GM19025 (cell line): Measurements from ENCODE around the gene ASH1L.
"Not testable (repeated sequence)": the region's sequence is repeated elsewhere in the genome, so short reads cannot be mapped to it uniquely, and the experiment has no call there.

Source experiments
- ATAC-seq: cut with Tn5 transposase; IDR thresholded peaks from one replicate; pipeline ENCODE4 v1.9.1; 2021; ENCODE audit warnings: mild to moderate bottlenecking, low read depth, moderate library complexity; ENCODE audit not compliant: unreplicated experiment

The ASH1L gene

DNA sequence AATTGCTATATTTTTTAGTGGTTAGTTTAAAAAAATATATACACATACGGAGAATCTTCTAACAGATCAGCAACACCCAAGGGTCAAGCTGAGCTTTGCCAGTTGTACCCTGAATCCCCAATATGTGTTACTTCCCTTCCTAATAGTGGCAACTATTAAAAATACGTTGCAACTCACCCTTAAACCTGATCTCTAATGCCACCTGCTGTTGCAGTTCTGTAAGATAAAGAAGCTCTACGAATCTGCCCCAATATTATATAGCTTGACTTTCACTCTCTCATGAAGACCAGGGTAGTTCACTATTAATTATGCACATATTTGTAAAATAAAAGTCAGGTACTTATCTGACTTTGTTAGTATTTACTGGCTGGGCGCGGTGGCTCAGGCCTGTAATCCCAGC lies 58.4 kb downstream of the ASH1L start:
- no peak for ATAC-seq

DNA sequence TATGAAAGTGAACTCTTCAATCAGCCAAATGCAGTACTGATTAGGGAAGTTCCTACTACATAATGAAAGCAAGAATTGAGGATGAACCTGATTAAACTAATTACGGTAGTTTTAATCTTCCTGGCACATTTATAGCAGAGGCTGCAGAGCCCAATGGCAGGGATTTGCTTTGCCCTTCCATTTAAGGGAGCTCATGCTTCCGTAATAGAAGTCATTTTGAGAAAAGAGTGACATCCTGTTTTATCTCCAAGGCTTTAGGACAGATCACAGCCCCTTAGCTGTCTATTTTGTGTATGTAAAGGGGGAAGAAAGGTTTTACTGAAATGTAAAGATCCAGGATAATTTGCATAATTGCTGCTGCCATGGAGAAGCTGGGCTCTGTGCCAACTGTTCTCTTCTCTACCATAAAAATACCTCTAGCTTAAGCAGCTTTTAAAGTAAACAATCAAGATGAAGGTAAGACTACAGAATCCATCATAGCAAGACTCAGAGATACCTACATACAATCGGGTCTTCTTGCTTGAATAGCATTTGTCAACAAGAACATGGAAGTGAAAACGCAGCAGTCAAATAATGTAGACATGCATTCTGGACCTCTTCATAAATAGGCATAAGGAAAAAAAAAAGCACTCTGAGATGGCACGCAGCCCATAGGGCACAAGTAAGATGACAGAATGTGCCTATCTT lies 62.5 kb downstream of the ASH1L start:
- no peak for ATAC-seq

DNA sequence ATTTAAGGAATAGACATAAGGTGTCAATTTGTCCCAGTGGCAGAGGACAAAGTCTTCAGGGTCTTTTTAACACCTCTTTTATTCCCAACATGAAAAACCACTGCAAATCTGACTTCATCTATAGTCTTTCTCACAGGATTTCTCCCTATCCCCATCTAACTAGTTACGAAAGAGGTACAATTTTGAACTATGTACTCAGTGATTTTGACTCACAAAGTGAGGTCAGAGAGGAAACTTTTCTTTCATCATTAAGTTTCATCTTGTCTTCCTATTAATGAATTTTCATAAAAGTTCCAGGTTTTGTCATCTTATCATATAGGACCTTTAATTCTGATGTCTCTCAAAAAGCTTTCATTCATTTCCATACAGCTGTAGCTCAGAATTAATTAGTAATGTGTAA lies 63.3 kb downstream of the ASH1L start:
- no peak for ATAC-seq

DNA sequence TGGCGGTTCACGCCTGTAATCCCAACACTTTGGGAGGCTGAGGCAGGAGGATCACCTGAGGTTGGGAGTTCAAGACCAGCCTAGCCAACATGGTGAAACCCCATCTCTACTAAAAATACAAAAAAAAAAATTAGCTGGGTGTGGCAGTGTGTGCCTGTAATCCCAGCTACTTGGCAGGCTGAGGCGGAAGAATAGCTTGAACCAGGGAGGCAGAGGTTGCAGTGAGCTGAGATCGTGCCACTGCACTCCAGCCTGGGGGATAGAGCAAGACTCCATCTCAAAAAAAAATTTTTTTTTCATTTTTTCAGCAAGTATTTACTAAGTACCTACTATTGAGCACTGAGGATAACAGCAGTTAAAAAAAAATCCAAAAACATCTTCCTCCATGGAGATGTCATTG lies 69.0 kb downstream of the ASH1L start:
- ATAC-seq = not testable (repeated sequence)

DNA sequence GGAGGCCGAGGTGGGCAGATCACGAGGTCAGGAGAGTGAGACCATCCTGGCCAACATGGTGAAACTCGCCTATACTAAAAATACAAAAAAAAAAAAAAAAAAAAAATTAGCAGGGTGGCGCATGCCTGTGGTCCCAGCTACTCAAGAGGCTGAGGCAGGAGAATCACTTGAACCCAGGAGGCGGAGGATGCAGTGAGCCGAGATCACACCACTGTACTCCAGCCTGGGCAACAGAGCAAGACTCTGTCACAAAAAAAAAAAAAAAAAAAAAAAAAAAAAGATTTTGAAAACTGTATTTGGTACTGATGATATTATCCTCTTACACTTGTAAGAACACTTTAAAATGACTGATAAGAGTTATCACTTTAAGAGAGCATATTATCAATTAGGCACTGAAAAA lies 74.2 kb downstream of the ASH1L start:
- not testable (repeated sequence) for ATAC-seq

DNA sequence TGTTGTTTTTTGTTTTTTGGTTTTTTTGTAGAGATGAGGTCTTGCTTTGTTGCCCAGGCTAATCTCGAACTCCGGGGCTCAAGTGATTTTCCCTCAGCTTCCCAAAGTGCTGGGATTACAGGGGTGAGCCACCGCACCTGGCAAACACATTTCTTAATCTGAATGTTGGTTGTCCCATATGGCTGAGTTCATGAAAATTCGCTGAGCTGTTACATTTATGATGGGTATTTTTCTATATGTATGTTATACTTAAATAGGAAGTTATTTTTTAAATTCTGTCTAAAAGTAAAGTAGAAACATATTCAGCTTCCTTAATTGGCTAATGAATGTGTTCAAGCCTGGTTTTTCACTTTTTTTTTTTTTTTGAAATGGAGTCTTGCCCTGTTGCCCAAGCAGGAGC lies 75.1 kb downstream of the ASH1L start:
- no peak for ATAC-seq

DNA sequence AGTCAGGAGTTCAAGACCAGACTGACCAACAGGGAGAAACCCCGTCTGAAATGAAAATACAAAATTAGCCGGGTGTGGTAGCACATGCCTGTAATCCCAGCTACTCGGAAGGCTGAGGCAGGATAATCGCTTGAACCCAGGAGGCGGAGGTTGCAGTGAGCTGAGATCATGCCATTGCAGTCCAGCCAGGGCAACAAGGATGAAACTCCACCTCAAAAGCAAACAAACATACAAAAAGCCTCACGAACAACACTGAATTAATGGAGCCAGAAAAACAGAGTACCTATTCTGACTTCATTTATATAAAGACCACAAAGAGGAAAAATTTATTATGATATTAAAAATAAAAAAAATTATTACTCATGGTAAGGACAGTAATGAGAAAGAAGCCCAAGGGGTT lies 75.7 kb downstream of the ASH1L start:
- not testable (repeated sequence) for ATAC-seq

DNA sequence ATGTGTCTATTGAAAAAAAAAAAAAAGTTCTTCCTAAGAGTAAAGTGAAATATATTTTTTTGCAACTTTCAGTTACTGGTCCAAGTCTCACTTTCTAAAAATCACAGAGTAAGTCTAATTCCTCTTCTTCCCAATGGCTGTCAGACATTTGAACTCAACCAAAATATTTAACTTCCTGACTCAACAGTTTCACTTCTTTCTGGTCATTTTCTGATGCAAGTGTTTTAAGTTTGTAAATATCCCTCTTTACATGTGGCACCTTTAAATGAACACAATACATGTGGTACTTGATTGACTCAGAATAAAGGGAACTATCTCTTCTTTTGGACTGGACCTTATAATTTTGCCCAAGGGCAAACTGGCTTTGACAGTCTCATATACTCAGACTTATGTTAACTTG lies 76.7 kb downstream of the ASH1L start:
- ATAC-seq = no peak

DNA sequence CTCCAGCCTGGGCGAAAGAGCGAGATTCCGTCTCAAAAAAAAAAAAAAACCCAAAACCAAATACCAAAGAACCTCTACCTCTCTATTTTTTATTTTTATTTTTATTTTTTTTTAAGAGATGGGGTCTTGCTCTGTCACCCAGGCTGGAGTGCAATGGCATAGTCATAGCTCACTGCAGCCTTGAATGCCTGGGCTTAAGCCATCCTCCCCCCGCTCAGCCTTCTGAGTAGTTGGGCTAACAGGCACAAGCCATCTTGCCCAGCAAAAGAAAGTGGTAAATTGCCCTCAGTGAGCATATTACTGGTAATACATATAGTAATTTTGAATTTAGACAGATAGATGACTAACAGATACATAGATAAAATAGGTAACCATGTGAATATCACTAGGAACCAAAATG lies 77.4 kb downstream of the ASH1L start:
- ATAC-seq = no peak

DNA sequence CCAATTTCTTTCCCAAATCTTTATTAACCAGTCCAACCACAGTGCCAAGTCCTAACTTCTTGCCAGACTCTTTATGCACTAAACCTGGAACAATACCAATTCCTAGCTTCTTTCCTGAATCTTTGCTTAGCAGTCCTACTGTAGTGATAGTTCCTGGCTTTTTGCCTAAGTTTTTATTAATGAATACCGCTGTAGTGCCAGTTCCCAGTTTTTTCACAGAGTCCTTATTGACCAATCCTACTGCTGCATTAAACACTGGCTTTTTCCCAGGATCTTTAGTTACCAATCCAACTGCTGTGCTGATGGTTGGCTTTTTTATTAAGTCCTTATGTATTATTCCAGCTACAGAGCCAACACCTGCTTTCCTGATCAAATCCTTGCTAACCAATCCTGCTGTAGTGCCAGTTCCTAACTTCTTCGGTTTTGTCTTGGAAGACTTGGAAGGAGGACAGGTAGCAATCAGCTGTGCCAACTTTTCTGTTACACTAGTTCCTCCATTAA lies 80.8 kb downstream of the ASH1L start:
- ATAC-seq = no peak

DNA sequence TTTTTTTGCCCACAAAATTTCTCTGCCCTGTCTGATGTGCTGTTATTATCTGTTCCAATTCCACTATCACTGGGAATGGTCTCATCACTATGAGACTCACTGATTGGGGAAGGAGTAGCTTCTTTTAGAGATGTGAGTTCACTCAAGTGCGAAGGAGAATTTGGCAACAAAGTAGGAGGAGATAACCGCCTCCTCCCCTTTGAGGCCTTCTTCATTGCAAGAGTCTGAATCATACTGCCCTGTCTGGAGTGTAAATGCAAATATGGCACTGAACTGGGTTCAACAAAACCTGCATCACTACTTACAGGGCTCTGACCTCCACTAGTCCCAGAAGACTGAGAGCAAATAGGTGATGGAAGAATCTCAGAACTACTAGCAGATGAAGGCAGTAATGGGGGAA lies 83.4 kb downstream of the ASH1L start:
- ATAC-seq = no peak

DNA sequence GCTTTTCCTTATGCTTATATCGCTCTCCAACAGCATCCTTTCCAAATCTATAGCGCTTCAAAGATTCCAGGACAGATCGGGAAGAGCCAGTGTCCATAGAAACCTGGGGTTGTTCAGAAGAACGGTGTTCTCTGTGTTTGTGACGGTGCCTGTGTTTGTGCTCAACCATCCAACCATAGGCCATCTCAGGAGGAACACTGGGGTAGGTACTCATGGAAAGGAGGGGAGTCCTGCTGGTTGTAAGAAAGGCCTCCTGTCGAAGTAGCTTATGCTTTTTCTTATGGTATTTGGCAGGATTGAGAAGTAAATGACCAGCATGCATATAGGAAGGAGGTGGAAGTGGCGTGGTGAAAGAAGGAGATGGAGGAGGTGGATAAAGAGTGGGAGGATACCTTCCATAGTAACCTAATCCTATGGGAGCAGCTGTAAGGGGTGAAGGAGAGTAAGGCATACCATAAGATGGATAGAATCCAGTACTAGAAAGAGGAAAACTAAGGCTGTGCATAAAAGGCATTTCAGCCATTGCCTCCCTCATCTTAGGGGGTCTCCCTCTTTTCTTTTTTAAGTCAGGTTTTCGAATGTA lies 84.2 kb downstream of the ASH1L start:
- ATAC-seq = no peak

DNA sequence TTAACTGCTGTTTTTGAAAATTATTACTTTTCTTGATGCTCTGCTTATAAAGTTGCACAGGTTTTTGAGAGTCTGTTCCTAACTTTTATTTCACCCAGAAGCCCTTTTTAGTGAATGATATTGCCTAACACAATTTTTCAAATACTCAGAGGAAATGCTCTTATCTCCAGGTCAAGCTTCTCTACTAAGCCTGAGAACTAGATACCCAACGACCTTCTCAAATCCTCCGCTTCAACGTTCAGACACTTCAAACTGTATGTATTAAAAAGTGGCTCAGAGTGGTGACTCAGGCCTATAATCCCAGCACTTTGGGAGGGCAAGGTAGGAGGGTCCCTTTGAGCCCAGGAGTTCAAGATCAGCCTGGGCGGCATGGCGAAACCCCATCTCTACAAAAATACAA lies 88.5 kb downstream of the ASH1L start:
- ATAC-seq = no peak

DNA sequence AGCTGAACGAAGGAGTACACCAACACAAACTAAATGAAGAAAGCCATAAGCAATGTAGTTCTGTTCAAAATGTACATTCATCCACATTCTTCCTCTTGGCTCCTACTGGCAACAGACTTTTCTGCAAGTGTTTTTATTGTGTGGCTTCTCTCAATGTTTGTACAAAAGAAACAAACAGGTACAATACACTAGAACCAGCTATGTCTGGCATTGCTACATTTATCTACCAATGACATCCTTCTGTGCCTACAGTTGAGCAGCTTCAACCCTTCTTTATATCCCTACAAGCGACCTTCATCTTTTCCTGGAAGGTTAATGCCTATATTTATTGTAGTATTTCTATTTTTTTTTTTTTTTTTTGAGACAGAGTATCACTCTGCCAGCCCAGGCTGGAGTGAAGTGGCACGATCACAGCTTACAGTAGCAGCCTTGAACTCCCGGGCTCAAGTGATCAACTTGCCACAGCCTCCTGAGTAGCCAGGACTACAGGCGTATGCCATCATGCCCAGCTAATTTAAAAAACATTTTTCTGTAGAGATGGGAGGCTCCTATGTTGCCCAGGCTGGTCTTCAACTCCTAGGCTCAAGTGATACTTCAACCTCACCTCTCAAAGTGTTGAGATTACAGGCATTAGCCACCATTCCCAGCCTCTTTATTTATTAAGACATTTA lies 89.3 kb downstream of the ASH1L start:
- ATAC-seq = no peak

DNA sequence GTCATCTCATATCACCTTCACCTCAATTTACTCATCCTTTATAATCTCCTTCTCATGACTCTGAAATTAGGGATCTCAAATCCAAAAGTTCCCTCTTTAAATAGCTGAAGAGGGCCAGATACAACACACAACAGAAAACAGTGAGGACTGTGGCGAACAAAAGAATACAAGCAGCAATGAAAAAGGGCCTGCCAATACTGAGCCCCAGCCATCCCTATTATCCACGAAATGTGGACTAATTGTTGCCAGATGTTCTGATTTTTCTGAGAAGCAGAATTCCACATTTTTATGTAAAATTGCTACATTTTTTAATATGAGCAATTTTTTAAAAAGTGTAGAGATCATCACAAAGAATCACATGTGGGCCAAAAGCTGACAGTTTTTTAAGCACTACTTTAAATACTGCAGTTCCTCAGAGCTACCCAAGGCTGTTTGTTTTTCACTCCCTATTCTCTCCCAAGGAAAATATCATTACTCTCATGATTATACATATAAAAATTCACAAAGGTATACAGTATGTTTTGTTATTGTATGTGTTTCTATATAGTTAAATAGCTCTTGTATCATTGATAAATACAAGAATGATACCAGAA lies 90.0 kb downstream of the ASH1L start:
- no peak for ATAC-seq

DNA sequence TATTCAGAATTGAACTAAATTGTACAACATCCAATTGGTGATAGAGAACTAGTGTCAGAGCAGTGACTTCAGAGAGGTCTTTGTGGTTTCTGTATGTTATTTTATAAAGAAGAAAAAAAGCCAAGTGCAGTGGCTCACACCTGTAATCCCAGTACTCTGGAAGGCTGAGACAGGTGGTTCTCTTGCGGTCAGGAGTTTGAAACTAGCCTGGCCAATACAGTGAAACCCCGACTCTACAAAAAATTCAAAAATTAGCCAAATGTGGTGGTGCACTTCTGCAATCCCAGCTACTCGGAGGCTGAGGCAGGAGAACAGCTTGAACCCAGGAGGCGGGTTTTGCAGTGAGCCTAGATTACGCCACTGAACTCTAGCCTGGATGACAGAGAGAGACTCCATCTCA lies 90.7 kb downstream of the ASH1L start:
- ATAC-seq = no peak

DNA sequence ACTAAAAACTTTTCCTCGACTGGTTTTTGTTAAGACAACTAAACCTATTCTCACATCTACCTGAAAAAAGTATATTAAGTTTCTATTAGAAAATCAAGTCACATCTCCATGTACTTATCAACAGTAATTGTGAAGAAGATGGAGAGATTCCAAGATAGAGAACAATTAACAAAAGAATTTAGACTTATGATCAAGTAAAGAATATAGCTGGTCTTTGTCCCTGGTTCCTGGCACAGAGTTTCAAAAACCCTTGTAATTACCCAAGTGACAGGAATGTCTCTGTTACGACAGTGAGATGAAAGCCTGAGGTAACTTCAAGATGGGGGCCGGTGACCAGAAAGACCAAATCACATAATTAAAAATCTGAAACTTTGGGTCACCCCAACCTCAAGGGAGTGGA lies 91.6 kb downstream of the ASH1L start:
- ATAC-seq = no peak

DNA sequence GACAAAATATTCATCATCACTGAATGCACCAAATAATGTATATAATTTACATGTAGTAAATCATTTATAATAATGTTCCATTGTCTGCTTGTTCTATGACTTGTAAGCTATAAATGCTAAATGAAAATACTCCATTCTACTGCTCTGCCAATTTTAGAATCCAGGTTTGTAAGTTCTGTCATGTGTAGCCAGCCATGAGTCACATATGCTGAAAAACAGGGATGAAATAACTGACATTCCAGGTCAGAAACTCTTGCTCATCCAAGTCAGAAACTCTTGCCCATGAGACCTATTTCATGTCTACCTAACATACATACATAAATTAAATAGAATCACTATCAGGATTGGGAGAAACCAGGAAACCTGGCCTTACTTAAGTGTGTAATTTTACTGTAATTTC lies 95.6 kb downstream of the ASH1L start:
- ATAC-seq = no peak

DNA sequence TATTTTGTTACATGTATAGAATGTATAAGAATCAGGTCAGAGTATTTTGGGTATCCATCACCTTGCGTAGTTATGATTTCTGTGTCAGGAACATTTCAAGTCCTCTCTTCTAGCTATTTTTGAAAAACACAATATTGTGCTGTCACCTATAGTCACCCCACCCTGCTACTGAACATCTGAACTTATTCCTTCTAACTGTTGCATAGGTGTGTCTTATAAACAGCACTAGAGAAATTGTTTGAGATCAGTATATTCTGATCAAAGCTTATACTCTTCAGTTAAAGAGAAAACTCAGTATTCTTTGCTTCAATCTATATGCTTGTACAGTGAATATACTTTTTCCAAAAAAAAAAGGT lies 96.0 kb downstream of the ASH1L start:
- ATAC-seq = no peak

DNA sequence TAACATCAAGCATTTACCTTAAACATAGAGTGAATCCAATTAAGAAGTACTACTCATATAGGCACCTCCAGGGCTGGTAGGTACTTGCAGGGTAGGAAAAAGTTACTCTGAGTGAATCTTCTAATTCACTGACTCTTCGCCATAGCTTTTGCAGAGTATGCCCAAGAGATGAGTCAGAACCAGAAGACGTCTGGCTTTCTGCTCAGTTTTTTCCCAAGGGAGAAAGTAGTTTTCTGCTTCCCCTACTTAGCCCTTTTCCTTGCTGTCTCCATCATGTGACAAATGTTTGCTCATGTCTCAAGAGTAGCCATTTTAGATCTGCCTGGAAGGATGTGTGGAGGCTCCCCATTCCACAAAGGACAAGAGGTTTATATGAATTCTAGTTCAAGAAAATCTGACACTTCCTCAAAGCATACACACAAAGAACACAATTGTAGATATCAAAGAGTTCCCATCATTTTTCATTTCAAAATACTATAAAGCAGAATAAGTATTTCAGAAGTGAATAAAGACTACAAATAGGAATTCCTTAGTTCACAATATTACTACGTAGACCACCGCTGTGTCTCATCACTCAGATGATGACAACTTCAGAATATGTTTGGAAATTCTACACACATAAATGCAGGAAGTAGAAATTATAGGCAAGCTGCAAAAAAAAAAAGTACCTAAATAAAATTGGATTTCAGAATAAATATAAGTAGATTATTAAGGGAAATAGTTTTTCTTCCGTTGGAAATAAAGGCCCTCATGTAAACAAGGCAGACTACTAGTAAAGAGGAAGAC lies 98.5 kb downstream of the ASH1L start:
- ATAC-seq = no peak

DNA sequence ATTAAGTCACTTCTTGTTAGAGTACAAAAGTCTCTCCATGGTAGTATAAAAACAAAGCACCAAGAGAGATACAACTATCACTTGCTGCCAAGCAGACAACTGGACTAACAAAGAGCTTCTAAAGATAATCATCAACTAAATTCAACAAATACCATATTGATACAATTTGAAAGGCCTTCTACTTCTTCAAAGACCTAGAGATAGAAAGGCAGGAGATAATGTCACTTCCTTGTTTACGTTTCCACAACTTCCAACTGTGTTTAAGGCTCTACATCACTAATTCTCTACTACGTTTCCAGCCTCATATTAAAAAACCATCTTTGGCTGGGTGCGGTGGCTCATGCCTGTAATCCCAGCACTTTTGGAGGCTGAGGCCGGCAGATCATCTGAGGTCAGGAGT lies 104.5 kb downstream of the ASH1L start:
- no peak for ATAC-seq
